ENCODE measurements around the gene POMT1. TPM values are rescaled to one million over a fixed set of nuclear protein-coding genes. Genes with fewer than 3 reads are reported as not detected.
A peak's percentile ranks its signal among the peaks of the same experiment; 100 is the strongest.
"Not testable (repeated sequence)": the region's sequence is repeated elsewhere in the genome, so short reads cannot be mapped to it uniquely, and the experiment has no call there.

Gene POMT1
- 10 to 100 TPM; 14.6 to 27.8 (median 18.4) TPM for total RNA-seq

- no peaks in the 10 kb centered on the region for H3K9me3 ChIP-seq
- 0 to 1% methylated on average over 20 of the region's 83 CpGs for WGBS, 2 donors
- no peaks in the 10 kb centered on the region for H3K27me3 ChIP-seq
- TF ChIP-seq POLR2A (IDR thresholded peaks at IDR 0.05) (peak in 1 of 4 donors; percentile 40), CTCF (IDR thresholded peaks at IDR 0.05) (peak in 1 of 6 experiments; percentile 46)
- H3K4me3 ChIP-seq, result peak within 1 kb of the TSS; percentile 57 to 94 (median 84)
- peaks cover 0 to 36% (median 8%) of the 10 kb centered on the region in 3 donors for H3K36me3 ChIP-seq
- intact Hi-C loops (cut with DNase I), result no loop called here
- peaks cover 10 to 36% (median 19%) of the 10 kb centered on the region in 3 donors for H3K4me1 ChIP-seq
- H3K27ac ChIP-seq, result peak within 1 kb of the TSS; percentile 61 to 85 (median 76)
- peak; percentile 45 for DNase-seq
Observed at GRCh38 chr9:131502781-131503625, at the start of gene POMT1. TSS of gene POMT1 (plus strand) at chr9:131502918. CDS start at chr9:131504219, 1,301 bp downstream.

GRCh38 chr9:131454028-131454427 is 48.7 kb upstream of the POMT1 start:
- Histone ChIP-seq H3K4me1 (no peaks in the 10 kb centered on the region), H3K27me3 (no peaks in the 10 kb centered on the region), H3K36me3 (peaks cover 18 to 99% (median 47%) of the 10 kb centered on the region in 3 donors), H3K4me3 (no peak overlapping the region), H3K27ac (no peak overlapping the region), H3K9me3 (no peaks in the 10 kb centered on the region)
- TF ChIP-seq CTCF (IDR thresholded peaks at IDR 0.05), result no peak
- intact Hi-C loops (cut with DNase I), result no loop called here
- DNase-seq, result no peak

- H3K27ac ChIP-seq; H3K9me3 ChIP-seq; DNase-seq; intact Hi-C loops (cut with DNase I); H3K4me1 ChIP-seq; H3K4me3 ChIP-seq; H3K27me3 ChIP-seq: not testable (repeated sequence)
- peaks cover 25 to 100% (median 52%) of the 10 kb centered on the region in 3 donors for H3K36me3 ChIP-seq
- 98 to 100% methylated on average over 1 to 8 of the region's 10 CpGs for WGBS, 2 donors
Observed at GRCh38 chr9:131455655-131456054, 47.1 kb upstream of the POMT1 start.

- DNase-seq, result no peak
- H3K4me1 ChIP-seq, result no peaks in the 10 kb centered on the region
- no peak overlapping the region for H3K27ac ChIP-seq
- intact Hi-C loops (cut with DNase I), result no loop called here
- no peaks in the 10 kb centered on the region for H3K9me3 ChIP-seq
- H3K27me3 ChIP-seq, result no peaks in the 10 kb centered on the region
- peaks cover 36 to 100% (median 53%) of the 10 kb centered on the region in 3 donors for H3K36me3 ChIP-seq
- H3K4me3 ChIP-seq, result no peak overlapping the region
- TF ChIP-seq POLR2A (IDR thresholded peaks at IDR 0.05) (no peak), CTCF (IDR thresholded peaks at IDR 0.05) (no peak)
- 87 to 92% methylated on average over 10 of the region's 10 CpGs for WGBS, 2 donors
Observed at GRCh38 chr9:131457746-131458145, 45.0 kb upstream of the POMT1 start.

- H3K9me3 ChIP-seq, result no peaks in the 10 kb centered on the region
- peaks cover 36 to 100% (median 53%) of the 10 kb centered on the region in 3 donors for H3K36me3 ChIP-seq
- intact Hi-C loops (cut with DNase I), result no loop called here
- H3K4me1 ChIP-seq, result no peaks in the 10 kb centered on the region
- no peak overlapping the region for H3K27ac ChIP-seq
- DNase-seq, result no peak
- no peak overlapping the region for H3K4me3 ChIP-seq
- no peaks in the 10 kb centered on the region for H3K27me3 ChIP-seq
- TF ChIP-seq POLR2A (IDR thresholded peaks at IDR 0.05) (no peak), CTCF (IDR thresholded peaks at IDR 0.05) (no peak)
- WGBS, 2 donors, result 92 to 96% methylated on average over 10 of the region's 10 CpGs
Observed at GRCh38 chr9:131459056-131459455, 43.7 kb upstream of the POMT1 start.
